ENCODE data around the gene LRRTM4.
"Not testable (repeated sequence)": the region's sequence is repeated elsewhere in the genome, so short reads cannot be mapped to it uniquely, and the experiment has no call there.

The LRRTM4 gene

GRCh38 chr2:76829374-76830234 lies 692.6 kb downstream of the LRRTM4 start:
- DNase-seq: no peak

GRCh38 chr2:76826691-76827090 lies 695.5 kb downstream of the LRRTM4 start:
- no peak for DNase-seq

GRCh38 chr2:76825140-76825970 lies 696.8 kb downstream of the LRRTM4 start:
- no peak for DNase-seq

- DNase-seq: no peak
Observed at GRCh38 chr2:76821731-76822130, 700.4 kb downstream of the LRRTM4 start.

- DNase-seq: no peak
Observed at GRCh38 chr2:76813084-76813483, 709.1 kb downstream of the LRRTM4 start.

GRCh38 chr2:76812156-76812555 lies 710.0 kb downstream of the LRRTM4 start:
- DNase-seq: no peak

GRCh38 chr2:76809136-76809535 lies 713.0 kb downstream of the LRRTM4 start:
- no peak for DNase-seq

GRCh38 chr2:76808732-76809131 lies 713.4 kb downstream of the LRRTM4 start:
- no peak for DNase-seq

GRCh38 chr2:76793647-76794334 lies 728.4 kb downstream of the LRRTM4 start:
- no peak for DNase-seq

GRCh38 chr2:76781313-76781712 lies 740.9 kb downstream of the LRRTM4 start:
- not testable (repeated sequence) for DNase-seq

GRCh38 chr2:76763276-76763675 lies 758.9 kb downstream of the LRRTM4 start:
- DNase-seq: no peak

GRCh38 chr2:76760367-76760704 lies 761.8 kb downstream of the LRRTM4 start:
- no peak for DNase-seq

GRCh38 chr2:76759634-76760366 lies 762.4 kb downstream of the LRRTM4 start:
- no peak for DNase-seq

GRCh38 chr2:76752506-76752905 lies 769.7 kb downstream of the LRRTM4 start:
- DNase-seq: no peak

- DNase-seq: no peak
Observed at GRCh38 chr2:76749858-76750257, 772.3 kb downstream of the LRRTM4 start.

- DNase-seq: no peak
Observed at GRCh38 chr2:76748581-76749296, 773.4 kb downstream of the LRRTM4 start.

GRCh38 chr2:76745605-76746004 lies 776.6 kb downstream of the LRRTM4 start:
- no peak for DNase-seq

GRCh38 chr2:76737607-76738006 lies 784.6 kb downstream of the LRRTM4 start:
- DNase-seq: no peak

- DNase-seq: no peak
Observed at GRCh38 chr2:76733736-76734135, 788.4 kb downstream of the LRRTM4 start.

GRCh38 chr2:76731157-76731556 lies 791.0 kb downstream of the LRRTM4 start:
- no peak for DNase-seq

GRCh38 chr2:76730021-76730420 lies 792.2 kb downstream of the LRRTM4 start:
- no peak for DNase-seq

GRCh38 chr2:76721226-76721625 lies 801.0 kb downstream of the LRRTM4 start:
- DNase-seq: no peak
